ENCODE measurements around the gene SCAF1. TPM values are rescaled to one million over a fixed set of nuclear protein-coding genes. Genes with fewer than 3 reads are reported as not detected.

Gene SCAF1
- total RNA-seq, 2 donors from 2014 or later, result 16.1 to 36.6 TPM

- WGBS, 2 donors, result 88% methylated on average over 2 of the region's 2 CpGs
- Histone ChIP-seq H3K4me1 (peaks cover 32% of the 10 kb centered on the region), H3K27me3 (no peaks in the 10 kb centered on the region), H3K27ac (no peak overlapping the region), H3K36me3 (replicated peaks in 1 of 2; ENCODE audit: insufficient read depth in 1 of 2, low read depth in 2 of 2) (no peaks in the 10 kb centered on the region), H3K4me3 (no peak overlapping the region), H3K9me3 (no peaks in the 10 kb centered on the region)
- ATAC-seq (no peak), DNase-seq (no peak)
- TF ChIP-seq POLR2A (IDR thresholded peaks at IDR 0.05), result no peak
- TF ChIP-seq, protein P1, sequence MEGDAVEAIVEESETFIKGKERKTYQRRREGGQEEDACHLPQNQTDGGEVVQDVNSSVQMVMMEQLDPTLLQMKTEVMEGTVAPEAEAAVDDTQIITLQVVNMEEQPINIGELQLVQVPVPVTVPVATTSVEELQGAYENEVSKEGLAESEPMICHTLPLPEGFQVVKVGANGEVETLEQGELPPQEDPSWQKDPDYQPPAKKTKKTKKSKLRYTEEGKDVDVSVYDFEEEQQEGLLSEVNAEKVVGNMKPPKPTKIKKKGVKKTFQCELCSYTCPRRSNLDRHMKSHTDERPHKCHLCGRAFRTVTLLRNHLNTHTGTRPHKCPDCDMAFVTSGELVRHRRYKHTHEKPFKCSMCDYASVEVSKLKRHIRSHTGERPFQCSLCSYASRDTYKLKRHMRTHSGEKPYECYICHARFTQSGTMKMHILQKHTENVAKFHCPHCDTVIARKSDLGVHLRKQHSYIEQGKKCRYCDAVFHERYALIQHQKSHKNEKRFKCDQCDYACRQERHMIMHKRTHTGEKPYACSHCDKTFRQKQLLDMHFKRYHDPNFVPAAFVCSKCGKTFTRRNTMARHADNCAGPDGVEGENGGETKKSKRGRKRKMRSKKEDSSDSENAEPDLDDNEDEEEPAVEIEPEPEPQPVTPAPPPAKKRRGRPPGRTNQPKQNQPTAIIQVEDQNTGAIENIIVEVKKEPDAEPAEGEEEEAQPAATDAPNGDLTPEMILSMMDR (IDR thresholded peaks at IDR 0.05), result no peak
- intact Hi-C loops (cut with DNase I), result no loop called here
Observed at GRCh38 chr19:49667473-49667872, 25.5 kb downstream of the SCAF1 start.

GRCh38 chr19:49669516-49669915, 27.5 kb downstream of the SCAF1 start:
- DNase-seq (no peak), ATAC-seq (no peak)
- intact Hi-C loops (cut with DNase I), result no loop called here
- no peaks in the 10 kb centered on the region for H3K9me3 ChIP-seq
- H3K27me3 ChIP-seq, result no peaks in the 10 kb centered on the region
- TF ChIP-seq POLR2A (IDR thresholded peaks at IDR 0.05), result no peak
- TF ChIP-seq, protein P1 (IDR thresholded peaks at IDR 0.05), result no peak
- WGBS, 2 donors, result 69 to 87% methylated on average over 3 of the region's 3 CpGs
- no peak overlapping the region for H3K4me3 ChIP-seq
- peaks cover 21% of the 10 kb centered on the region for H3K4me1 ChIP-seq
- H3K27ac ChIP-seq, result no peak overlapping the region
- no peaks in the 10 kb centered on the region for H3K36me3 ChIP-seq (replicated peaks in 1 of 2; ENCODE audit: insufficient read depth in 1 of 2, low read depth in 2 of 2)

DNA sequence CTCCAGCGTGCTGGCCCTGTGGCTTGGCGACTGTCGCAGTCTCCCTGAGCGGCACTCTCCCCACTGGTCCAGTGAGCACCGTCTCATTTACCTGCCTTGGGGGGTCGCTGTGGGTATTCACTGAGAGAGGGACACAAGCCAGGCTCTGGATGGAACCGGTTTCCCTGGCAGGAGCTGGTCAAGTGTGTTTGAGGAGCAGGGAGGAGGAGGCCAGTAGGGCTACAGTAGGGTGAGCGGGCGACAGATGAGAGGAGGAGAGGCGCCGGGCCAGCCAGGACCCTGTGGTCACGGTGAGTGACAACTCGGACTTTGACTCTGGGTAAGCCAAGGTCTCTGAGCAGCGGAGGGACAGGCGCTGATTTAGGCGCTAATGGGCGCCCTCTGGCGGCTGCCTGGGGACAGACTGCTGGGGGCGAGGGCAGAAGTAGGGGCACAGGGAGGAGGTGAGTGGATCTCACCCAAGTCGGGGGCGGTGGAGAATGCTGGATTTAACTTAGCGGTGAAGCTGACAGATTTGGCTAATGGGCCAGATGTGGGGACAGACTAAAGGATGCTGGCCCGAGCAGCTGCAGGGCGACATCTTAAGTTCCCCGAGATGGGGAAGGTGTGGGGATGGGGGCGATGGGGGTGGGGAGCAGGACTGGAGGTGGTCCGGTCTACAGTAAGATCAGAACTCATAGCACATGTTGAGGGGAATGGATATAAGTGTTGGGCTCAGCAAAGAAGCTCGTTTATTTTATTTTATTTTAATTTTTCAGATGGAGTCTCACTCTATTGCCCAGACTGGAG, 30.3 kb downstream of the SCAF1 start:
- H3K27ac ChIP-seq, result peak overlapping the region; percentile 56 to 78 (median 71)
- H3K36me3 ChIP-seq (replicated peaks in 1 of 2; ENCODE audit: insufficient read depth in 1 of 2, low read depth in 2 of 2), result no peaks in the 10 kb centered on the region
- intact Hi-C loops (cut with DNase I), result no loop called here
- no peak overlapping the region for H3K4me3 ChIP-seq
- 16 to 24% methylated on average over 21 to 28 of the region's 28 CpGs for WGBS, 2 donors
- no peaks in the 10 kb centered on the region for H3K9me3 ChIP-seq
- no peaks in the 10 kb centered on the region for H3K27me3 ChIP-seq
- peak; percentile 80 to 85 (median 84) for DNase-seq
- H3K4me1 ChIP-seq, result peaks cover 20% of the 10 kb centered on the region
- no peak for ATAC-seq
- TF ChIP-seq, protein P1 (IDR thresholded peaks at IDR 0.05), result peak; percentile 84 to 95 (median 89)
- peak in 1 of 3 donors; percentile 12 for TF ChIP-seq POLR2A (IDR thresholded peaks at IDR 0.05)

DNA sequence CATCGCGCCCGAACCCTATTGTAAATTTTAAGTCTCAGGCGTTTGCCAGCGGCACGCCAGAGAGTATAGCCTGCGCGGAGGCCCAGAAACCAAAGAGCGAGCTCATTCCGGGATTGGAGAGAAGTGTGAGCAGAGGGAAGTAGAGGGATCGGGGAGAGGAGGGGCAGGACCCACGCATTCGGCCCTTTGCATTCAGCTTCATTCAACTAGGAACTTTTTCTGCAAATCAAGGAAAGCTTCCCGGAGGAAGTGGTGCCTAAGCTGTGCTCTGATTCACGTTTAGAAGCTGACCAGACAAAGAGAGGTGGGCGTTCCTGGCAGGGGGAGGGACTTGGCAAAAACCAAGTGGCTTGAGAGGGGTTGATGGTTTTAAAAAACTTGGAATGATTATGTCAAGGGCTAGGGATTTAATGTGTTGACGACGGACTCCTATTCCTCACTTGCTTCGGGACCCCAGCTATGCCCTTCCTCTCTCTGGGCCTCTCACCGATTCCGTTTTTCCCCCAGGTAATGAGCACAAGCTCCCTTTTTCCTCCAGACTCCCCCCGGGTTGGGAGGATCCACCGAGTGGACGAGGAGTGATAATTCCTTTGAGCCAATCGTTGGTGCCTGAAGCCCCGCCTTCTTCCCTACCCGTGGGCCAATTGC, 34.3 kb downstream of the SCAF1 start:
- H3K27ac ChIP-seq, result peak overlapping the region; percentile 89 to 95 (median 94)
- no peak overlapping the region for H3K4me3 ChIP-seq
- WGBS, 2 donors, result 2% methylated on average over 23 to 27 of the region's 27 CpGs
- peaks cover 57% of the 10 kb centered on the region for H3K4me1 ChIP-seq
- intact Hi-C loops (cut with DNase I), result no loop called here
- H3K27me3 ChIP-seq, result no peaks in the 10 kb centered on the region
- DNase-seq (peak; percentile 88 to 91 (median 90)), ATAC-seq (peak; percentile 55)
- TF ChIP-seq, protein P1 (IDR thresholded peaks at IDR 0.05), result no peak
- TF ChIP-seq POLR2A (IDR thresholded peaks at IDR 0.05), result peak in 2 of 3 donors; percentile 48 to 50
- no peaks in the 10 kb centered on the region for H3K9me3 ChIP-seq
- H3K36me3 ChIP-seq (replicated peaks in 1 of 2; ENCODE audit: insufficient read depth in 1 of 2, low read depth in 2 of 2), result no peaks in the 10 kb centered on the region

Measured in body of pancreas (tissue), 4 donors.